Neural cell (in vitro differentiated cells): ENCODE data around the gene MLLT3. TPM values are rescaled to one million over a fixed set of nuclear protein-coding genes. Genes with fewer than 3 reads are reported as not detected.

Source experiments
- H2AFZ ChIP-seq: fragments of 200-600, 300-800 bp; sonication (generic), shearing (Covaris generic); 2 replicates; pipeline ENCODE4 v1.6.0; 2014; ENCODE audit warnings: low read depth, mild to moderate bottlenecking, antibody characterized with exemption, low read length, moderate library complexity
- H3F3A ChIP-seq: fragments of 200-600 bp; shearing (Covaris generic); 2 replicates; pipeline ENCODE4 v1.6.1; 2016; ENCODE audit warnings: mild to moderate bottlenecking, moderate library complexity, mixed read lengths, antibody characterized with exemption, low read length; ENCODE audit not compliant: insufficient read depth, poor library complexity, severe bottlenecking
- H3K27ac ChIP-seq: fragments of 200-600, 300-800 bp; sonication (generic), shearing (Covaris generic); 2 replicates; pipeline ENCODE4 v1.5.1; 2014; ENCODE audit warnings: mild to moderate bottlenecking, low read length, moderate library complexity
- H3K27me3 ChIP-seq: fragments of 300-800, 200-600 bp; sonication (generic), shearing (Covaris generic); 2 replicates; pipeline ENCODE4 v1.6.0; 2014; ENCODE audit warnings: mild to moderate bottlenecking, low read depth, low read length, moderate library complexity; ENCODE audit not compliant: insufficient read depth
- H3K36me3 ChIP-seq: fragments of 300-800, 200-600 bp; sonication (generic), shearing (Covaris generic); 2 replicates; pipeline ENCODE4 v1.5.1; 2014; ENCODE audit warnings: mild to moderate bottlenecking, antibody characterized with exemption, low read length, moderate library complexity; ENCODE audit not compliant: insufficient read depth
- H3K4me2 ChIP-seq: fragments of 300-800, 200-600 bp; sonication (generic), shearing (Covaris generic); 2 replicates; pipeline ENCODE4 v1.6.0; 2014; ENCODE audit warnings: mild to moderate bottlenecking, low read length
- H3K4me3 ChIP-seq: fragments of 300-800, 200-600 bp; sonication (generic), shearing (Covaris generic); 2 replicates; pipeline ENCODE4 v1.5.1; 2014; ENCODE audit warnings: mild to moderate bottlenecking, low read length, moderate library complexity
- H3K79me2 ChIP-seq: fragments of 200-600 bp; shearing (Covaris generic); replicated peaks from 2 replicates; pipeline ENCODE4 v1.6.0; 2014; ENCODE audit warnings: mild to moderate bottlenecking, low read length, moderate library complexity; ENCODE audit not compliant: insufficient read depth
- H3K9ac ChIP-seq: fragments of 300-800, 200-600 bp; sonication (generic), shearing (Covaris generic); 2 replicates; pipeline ENCODE4 v1.6.1; 2016; ENCODE audit warnings: mild to moderate bottlenecking, low read length, mixed read lengths
- H3K9me2 ChIP-seq: fragments of 200-600 bp; shearing (Covaris generic); 2 replicates; pipeline ENCODE4 v1.6.1; 2016; ENCODE audit warnings: mild to moderate bottlenecking, low read length, mixed read lengths; ENCODE audit not compliant: insufficient read depth
- H3K9me3 ChIP-seq: fragments of 200-600, 300-800 bp; sonication (generic), shearing (Covaris generic); 2 replicates; pipeline ENCODE4 v1.6.1; 2016; ENCODE audit warnings: mild to moderate bottlenecking, mixed run types, low read length, moderate library complexity, mixed read lengths
- H4K20me1 ChIP-seq: fragments of 200-600 bp; shearing (Covaris generic); 2 replicates; pipeline ENCODE4 v1.6.1; 2016; ENCODE audit warnings: mild to moderate bottlenecking, mixed run types; ENCODE audit not compliant: insufficient read depth
- CTCF ChIP-seq: fragments of 450-650 bp; IDR thresholded peaks from 2 replicates; pipeline ENCODE4 v1.5.1; 2014; ENCODE audit warnings: antibody characterized with exemption, mild to moderate bottlenecking, moderate library complexity; ENCODE audit not compliant: poor library complexity, severe bottlenecking
- EP300 ChIP-seq: fragments of 450-650 bp; conservative IDR thresholded peaks from 2 replicates; pipeline ENCODE4 v1.6.1; 2014; ENCODE audit warnings: antibody characterized with exemption, mild to moderate bottlenecking, moderate library complexity; ENCODE audit not compliant: poor library complexity, severe bottlenecking
- MXI1 ChIP-seq: fragments of 450-650 bp; conservative IDR thresholded peaks from 2 replicates; pipeline ENCODE4 v1.6.1; 2014; ENCODE audit warnings: antibody characterized with exemption, mild to moderate bottlenecking; ENCODE audit not compliant: poor library complexity, severe bottlenecking
- POLR2AphosphoS5 ChIP-seq: IDR thresholded peaks from 2 replicates; pipeline ENCODE4 v1.6.1; 2012
- RAD21 ChIP-seq: fragments of 450-650 bp; conservative IDR thresholded peaks from 2 replicates; pipeline ENCODE4 v1.6.1; 2014; ENCODE audit warnings: antibody characterized with exemption, mild to moderate bottlenecking, moderate library complexity
- REST ChIP-seq: IDR thresholded peaks from 2 replicates; pipeline ENCODE4 v1.6.1; 2012; ENCODE audit warnings: borderline replicate concordance
- polyA plus RNA-seq: library from polyadenylated mRNA; depleted of rRNA; stranded (reverse); fragments of >200 nt; gene quantifications from 2 replicates; pipeline ENCODE4 v1.2.3, GENCODE V29; 2014

The MLLT3 gene
- polyA plus RNA-seq, 1 donor from 2014 or later = 61.5 TPM

- no peak overlapping the region for H3K9ac ChIP-seq
- H3K27me3 ChIP-seq = no peaks in the 10 kb centered on the region
- H3K4me3 ChIP-seq = no peak overlapping the region
- H2AFZ ChIP-seq = no peak overlapping the region
- no peaks in the 10 kb centered on the region for H3K9me3 ChIP-seq
- H3K36me3 ChIP-seq = no peaks in the 10 kb centered on the region
- TF ChIP-seq EP300 = no peak
- H3K79me2 ChIP-seq = peaks cover 50% of the 10 kb centered on the region
- H3K4me2 ChIP-seq = no peak overlapping the region
- H3K9me2 ChIP-seq = no peaks in the 10 kb centered on the region
- peaks cover 3% of the 10 kb centered on the region for H4K20me1 ChIP-seq
- no peaks in the 10 kb centered on the region for H3F3A ChIP-seq
- H3K27ac ChIP-seq = no peak overlapping the region
Observed at GRCh38 chr9:20495098-20495497, 127.2 kb downstream of the MLLT3 start.

GRCh38 chr9:20494035-20494434, 128.3 kb downstream of the MLLT3 start:
- Histone ChIP-seq H3K27me3 (no peaks in the 10 kb centered on the region), H4K20me1 (peaks cover 2% of the 10 kb centered on the region), H3K4me2 (no peak overlapping the region), H3K79me2 (peaks cover 50% of the 10 kb centered on the region), H3K4me3 (no peak overlapping the region), H3K9me3 (no peaks in the 10 kb centered on the region), H2AFZ (no peak overlapping the region), H3K36me3 (no peaks in the 10 kb centered on the region), H3F3A (no peaks in the 10 kb centered on the region), H3K9me2 (no peaks in the 10 kb centered on the region), H3K9ac (no peak overlapping the region), H3K27ac (no peak overlapping the region)
- no peak for TF ChIP-seq POLR2AphosphoS5
- TF ChIP-seq CTCF = no peak

- Histone ChIP-seq H3K79me2 (peaks cover 55% of the 10 kb centered on the region), H3K27me3 (no peaks in the 10 kb centered on the region), H3K36me3 (no peaks in the 10 kb centered on the region), H3K4me3 (no peak overlapping the region), H3K9ac (no peak overlapping the region), H3K9me2 (no peaks in the 10 kb centered on the region), H3K9me3 (no peaks in the 10 kb centered on the region), H3K27ac (no peak overlapping the region), H3K4me2 (no peak overlapping the region), H3F3A (no peaks in the 10 kb centered on the region), H2AFZ (no peak overlapping the region), H4K20me1 (no peaks in the 10 kb centered on the region)
- no peak for TF ChIP-seq REST
Observed at GRCh38 chr9:20492772-20493171, 129.5 kb downstream of the MLLT3 start.

GRCh38 chr9:20491612-20492011, 130.7 kb downstream of the MLLT3 start:
- Histone ChIP-seq H3K79me2 (peaks cover 56% of the 10 kb centered on the region), H4K20me1 (no peaks in the 10 kb centered on the region), H3K36me3 (no peaks in the 10 kb centered on the region), H3K27me3 (no peaks in the 10 kb centered on the region), H2AFZ (no peak overlapping the region), H3K9me3 (no peaks in the 10 kb centered on the region), H3K4me3 (no peak overlapping the region), H3K27ac (no peak overlapping the region), H3F3A (no peaks in the 10 kb centered on the region), H3K9ac (no peak overlapping the region), H3K4me2 (no peak overlapping the region), H3K9me2 (no peaks in the 10 kb centered on the region)
- TF ChIP-seq MXI1 (no peak), RAD21 (no peak), EP300 (no peak), REST (no peak), CTCF (no peak)
